Measurements from ENCODE around the gene WDR43. TPM values are rescaled to one million over a fixed set of nuclear protein-coding genes. Genes with fewer than 3 reads are reported as not detected.

The WDR43 gene
- total RNA-seq, 1 donor from 2014 or later, result 66.9 TPM

DNA sequence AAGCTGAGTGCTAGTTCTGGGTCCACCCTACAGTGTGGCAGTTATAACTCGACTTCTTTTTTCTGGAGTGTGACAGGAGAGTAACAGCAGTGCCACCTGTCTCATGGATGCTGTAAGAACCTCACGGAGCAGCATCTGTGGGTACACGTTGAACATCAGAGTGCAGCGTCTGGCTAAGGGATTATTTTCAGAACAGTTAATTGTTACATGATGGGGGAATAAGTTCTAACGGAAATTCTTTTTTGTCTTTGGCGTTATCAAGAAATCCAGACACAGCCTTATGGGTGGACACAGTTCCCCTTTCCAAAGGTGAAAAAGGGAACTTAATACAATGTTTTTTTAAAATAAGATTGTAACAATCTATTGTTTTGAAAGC, 58.4 kb downstream of the WDR43 start:
- DNase-seq (ENCODE audit: extremely low spot score, unreplicated experiment), result no peak
- peaks cover 5% of the 10 kb centered on the region for H3K27me3 Mint-ChIP-seq
- no peak overlapping the region for H3K4me3 Mint-ChIP-seq
- peaks cover 14% of the 10 kb centered on the region for H3K9me3 Mint-ChIP-seq
- TF ChIP-seq, protein P1, sequence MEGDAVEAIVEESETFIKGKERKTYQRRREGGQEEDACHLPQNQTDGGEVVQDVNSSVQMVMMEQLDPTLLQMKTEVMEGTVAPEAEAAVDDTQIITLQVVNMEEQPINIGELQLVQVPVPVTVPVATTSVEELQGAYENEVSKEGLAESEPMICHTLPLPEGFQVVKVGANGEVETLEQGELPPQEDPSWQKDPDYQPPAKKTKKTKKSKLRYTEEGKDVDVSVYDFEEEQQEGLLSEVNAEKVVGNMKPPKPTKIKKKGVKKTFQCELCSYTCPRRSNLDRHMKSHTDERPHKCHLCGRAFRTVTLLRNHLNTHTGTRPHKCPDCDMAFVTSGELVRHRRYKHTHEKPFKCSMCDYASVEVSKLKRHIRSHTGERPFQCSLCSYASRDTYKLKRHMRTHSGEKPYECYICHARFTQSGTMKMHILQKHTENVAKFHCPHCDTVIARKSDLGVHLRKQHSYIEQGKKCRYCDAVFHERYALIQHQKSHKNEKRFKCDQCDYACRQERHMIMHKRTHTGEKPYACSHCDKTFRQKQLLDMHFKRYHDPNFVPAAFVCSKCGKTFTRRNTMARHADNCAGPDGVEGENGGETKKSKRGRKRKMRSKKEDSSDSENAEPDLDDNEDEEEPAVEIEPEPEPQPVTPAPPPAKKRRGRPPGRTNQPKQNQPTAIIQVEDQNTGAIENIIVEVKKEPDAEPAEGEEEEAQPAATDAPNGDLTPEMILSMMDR (conservative IDR thresholded peaks at IDR 0.05), result no peak
- H3K36me3 Mint-ChIP-seq, result peaks cover 26% of the 10 kb centered on the region
- peaks cover 3% of the 10 kb centered on the region for H3K4me1 Mint-ChIP-seq (ENCODE audit: unreplicated experiment)
- peak overlapping the region; percentile 61 for H3K27ac Mint-ChIP-seq

DNA sequence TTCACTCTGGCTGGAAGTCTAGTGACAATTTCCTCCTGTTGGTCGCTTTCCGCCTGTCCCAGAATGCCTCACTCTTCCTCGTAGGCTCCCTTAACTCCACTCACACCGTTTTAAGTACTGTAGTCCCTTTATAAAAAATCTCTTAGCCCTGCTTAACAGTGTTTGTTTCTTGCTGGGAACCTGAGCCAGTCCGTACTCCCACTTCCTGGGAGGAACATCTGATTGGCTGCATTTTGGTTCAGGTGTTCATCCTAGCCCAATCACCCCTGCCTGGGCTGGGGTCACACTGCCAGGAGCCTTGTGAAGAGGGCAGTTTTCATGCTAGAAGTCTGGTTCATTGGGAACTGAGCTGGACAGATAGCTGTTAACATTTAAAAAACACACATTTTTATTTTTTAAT, 61.0 kb downstream of the WDR43 start:
- no peak for DNase-seq (ENCODE audit: extremely low spot score, unreplicated experiment)
- peaks cover under 1% of the 10 kb centered on the region for H3K36me3 Mint-ChIP-seq
- no peak overlapping the region for H3K4me3 Mint-ChIP-seq
- TF ChIP-seq, protein P1 (conservative IDR thresholded peaks at IDR 0.05), result no peak
- H3K27me3 Mint-ChIP-seq, result peaks cover 5% of the 10 kb centered on the region
- peaks cover under 1% of the 10 kb centered on the region for H3K9me3 Mint-ChIP-seq
- H3K27ac Mint-ChIP-seq, result peak overlapping the region; percentile 25
- peaks cover 3% of the 10 kb centered on the region for H3K4me1 Mint-ChIP-seq (ENCODE audit: unreplicated experiment)

DNA sequence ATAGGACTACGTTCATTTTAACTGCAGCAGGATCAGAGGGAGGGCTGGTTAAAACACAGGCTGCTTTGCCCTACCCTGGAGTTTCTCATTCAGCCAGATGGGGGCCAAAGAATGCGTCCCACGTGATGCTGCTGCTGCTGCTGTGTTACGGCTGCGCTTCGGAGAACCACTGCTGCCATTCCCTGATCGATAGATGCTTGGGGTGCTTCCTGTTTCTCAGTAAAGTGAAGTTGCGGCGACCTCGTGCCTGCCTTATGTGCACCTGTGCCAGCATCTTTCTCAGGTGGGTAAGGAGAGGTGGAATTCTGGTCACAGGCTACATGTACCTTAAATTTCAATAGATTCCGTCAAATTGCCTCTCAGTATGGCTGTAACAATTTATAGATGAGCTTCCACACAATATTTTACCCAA, 62.0 kb downstream of the WDR43 start:
- no peak for DNase-seq (ENCODE audit: extremely low spot score, unreplicated experiment)
- no peaks in the 10 kb centered on the region for H3K36me3 Mint-ChIP-seq
- peaks cover 5% of the 10 kb centered on the region for H3K27me3 Mint-ChIP-seq
- H3K9me3 Mint-ChIP-seq, result no peaks in the 10 kb centered on the region
- TF ChIP-seq, protein P1 (conservative IDR thresholded peaks at IDR 0.05), result peak; percentile 66
- H3K27ac Mint-ChIP-seq, result no peak overlapping the region
- peaks cover 3% of the 10 kb centered on the region for H3K4me1 Mint-ChIP-seq (ENCODE audit: unreplicated experiment)
- peak overlapping the region; percentile 65 for H3K4me3 Mint-ChIP-seq

DNA sequence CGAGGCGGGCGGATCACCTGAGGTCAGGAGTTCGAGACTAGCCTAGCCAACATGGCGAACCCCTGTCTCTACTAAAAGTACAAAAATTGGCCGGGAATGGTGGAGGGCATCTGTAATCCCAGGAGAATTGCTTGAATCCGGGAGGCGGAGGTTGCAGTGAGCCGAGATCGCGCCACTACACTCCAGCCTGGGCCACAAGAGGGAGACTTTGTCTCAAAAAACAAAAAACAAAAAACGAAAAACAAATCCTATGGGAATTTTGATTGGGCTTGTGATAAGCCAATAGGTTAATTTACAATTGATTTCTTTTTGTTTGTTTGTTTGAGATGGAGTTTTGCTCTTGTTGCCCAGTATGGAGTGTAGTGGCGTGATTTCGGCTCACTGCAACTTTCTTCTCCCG, 62.4 kb downstream of the WDR43 start:
- no peaks in the 10 kb centered on the region for H3K36me3 Mint-ChIP-seq
- peaks cover 3% of the 10 kb centered on the region for H3K4me1 Mint-ChIP-seq (ENCODE audit: unreplicated experiment)
- TF ChIP-seq, protein P1 (conservative IDR thresholded peaks at IDR 0.05), result peak; percentile 66
- no peak overlapping the region for H3K27ac Mint-ChIP-seq
- no peaks in the 10 kb centered on the region for H3K9me3 Mint-ChIP-seq
- H3K27me3 Mint-ChIP-seq, result peaks cover 5% of the 10 kb centered on the region
- no peak for DNase-seq (ENCODE audit: extremely low spot score, unreplicated experiment)
- H3K4me3 Mint-ChIP-seq, result no peak overlapping the region

DNA sequence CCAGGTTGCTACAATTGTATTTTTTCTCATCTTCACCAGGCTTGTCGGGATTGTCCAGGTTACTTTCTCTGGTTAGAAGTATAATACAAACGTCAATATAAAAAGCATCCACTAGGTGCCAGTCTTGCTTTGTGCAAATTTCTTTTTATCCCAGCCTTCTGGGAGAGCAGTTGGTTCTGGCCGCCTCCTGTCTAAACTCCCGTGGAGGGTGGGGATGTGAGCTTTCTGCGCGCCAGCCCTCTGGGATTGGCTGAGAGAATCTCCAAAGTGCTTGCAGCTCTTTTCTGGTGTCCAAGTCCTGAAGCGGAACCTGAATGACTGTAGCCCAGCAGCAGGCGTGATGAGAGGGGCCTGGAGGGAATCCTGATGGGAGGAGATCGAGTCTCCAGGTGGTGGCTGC, 64.2 kb downstream of the WDR43 start:
- TF ChIP-seq, protein P1 (conservative IDR thresholded peaks at IDR 0.05), result peak; percentile 87
- no peaks in the 10 kb centered on the region for H3K36me3 Mint-ChIP-seq
- H3K4me1 Mint-ChIP-seq (ENCODE audit: unreplicated experiment), result peaks cover 3% of the 10 kb centered on the region
- H3K9me3 Mint-ChIP-seq, result no peaks in the 10 kb centered on the region
- H3K27ac Mint-ChIP-seq, result no peak overlapping the region
- no peak overlapping the region for H3K4me3 Mint-ChIP-seq
- H3K27me3 Mint-ChIP-seq, result peaks cover 5% of the 10 kb centered on the region
- DNase-seq (ENCODE audit: extremely low spot score, unreplicated experiment), result no peak

DNA sequence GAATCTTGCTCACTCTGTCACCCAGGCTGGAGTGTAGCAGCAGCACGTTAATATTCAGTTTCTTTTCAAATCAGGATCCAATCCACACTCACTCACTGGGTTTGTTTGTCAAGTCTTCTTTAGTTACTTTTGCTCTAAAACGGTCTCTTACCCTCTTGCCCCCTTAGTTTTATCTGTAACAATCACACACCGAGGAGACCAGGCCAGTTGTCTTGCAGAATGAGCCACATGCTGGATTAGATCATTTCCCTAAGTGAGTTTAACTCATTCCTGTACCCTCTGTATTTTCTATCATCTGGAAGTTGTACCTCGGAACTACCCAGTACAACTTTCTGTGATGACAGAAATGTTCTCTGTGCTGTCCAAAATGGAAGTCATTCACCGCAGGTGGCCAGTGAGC, 65.9 kb downstream of the WDR43 start:
- H3K27me3 Mint-ChIP-seq, result peaks cover 5% of the 10 kb centered on the region
- H3K4me1 Mint-ChIP-seq (ENCODE audit: unreplicated experiment), result peaks cover 5% of the 10 kb centered on the region
- H3K27ac Mint-ChIP-seq, result no peak overlapping the region
- H3K9me3 Mint-ChIP-seq, result peaks cover 3% of the 10 kb centered on the region
- H3K36me3 Mint-ChIP-seq, result no peaks in the 10 kb centered on the region
- H3K4me3 Mint-ChIP-seq, result no peak overlapping the region
- DNase-seq (ENCODE audit: extremely low spot score, unreplicated experiment), result no peak
- TF ChIP-seq, protein P1 (conservative IDR thresholded peaks at IDR 0.05), result no peak
